GM21529 (cell line): Measurements from ENCODE around the gene SAP30L.

Source experiments
- ATAC-seq: cut with Tn5 transposase; IDR thresholded peaks from one replicate; pipeline ENCODE4 v1.9.1; 2021; ENCODE audit not compliant: unreplicated experiment

Gene SAP30L

GRCh38 chr5:154464438-154464837 is 18.6 kb downstream of the SAP30L start:
- ATAC-seq: no peak

- ATAC-seq: no peak
Observed at GRCh38 chr5:154465169-154465568, 19.4 kb downstream of the SAP30L start.

GRCh38 chr5:154466147-154466546 is 20.4 kb downstream of the SAP30L start:
- ATAC-seq: no peak

GRCh38 chr5:154466671-154467070 is 20.9 kb downstream of the SAP30L start:
- ATAC-seq: no peak

DNA sequence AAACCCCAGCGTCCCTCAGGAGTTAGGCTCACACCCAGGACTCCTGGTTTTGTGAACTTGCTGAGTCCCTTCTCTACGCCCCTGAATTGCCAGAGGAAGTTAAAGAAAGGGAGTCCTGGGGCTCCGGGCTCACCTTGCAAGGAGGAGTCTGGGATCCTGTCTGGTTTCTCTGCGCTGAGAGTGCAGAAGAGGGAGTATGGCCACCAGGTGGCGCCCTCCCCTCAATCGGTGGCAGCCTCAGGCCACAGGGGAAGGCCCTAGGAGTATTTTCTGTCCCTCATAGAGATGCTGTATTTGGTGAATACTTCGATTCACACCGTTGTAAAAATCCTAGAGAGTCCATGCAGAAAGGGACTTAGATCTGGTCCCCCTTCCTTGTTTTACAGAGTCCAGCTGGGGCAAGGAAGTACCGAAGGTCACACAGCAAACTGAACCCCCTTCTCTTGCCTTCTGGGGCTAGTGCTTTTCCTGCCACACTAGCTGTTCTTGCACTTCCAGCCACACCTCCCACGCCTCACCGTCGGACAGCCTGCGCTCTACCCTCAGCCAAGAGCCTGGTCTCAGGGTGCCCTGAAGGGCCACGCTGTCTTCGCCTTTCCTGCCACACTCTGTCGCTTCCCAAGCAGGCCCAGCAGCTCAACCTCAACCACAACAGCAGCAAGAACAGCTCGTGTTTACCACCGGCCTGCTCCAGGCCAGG is 22.0 kb downstream of the SAP30L start:
- peak; percentile 94 for ATAC-seq

DNA sequence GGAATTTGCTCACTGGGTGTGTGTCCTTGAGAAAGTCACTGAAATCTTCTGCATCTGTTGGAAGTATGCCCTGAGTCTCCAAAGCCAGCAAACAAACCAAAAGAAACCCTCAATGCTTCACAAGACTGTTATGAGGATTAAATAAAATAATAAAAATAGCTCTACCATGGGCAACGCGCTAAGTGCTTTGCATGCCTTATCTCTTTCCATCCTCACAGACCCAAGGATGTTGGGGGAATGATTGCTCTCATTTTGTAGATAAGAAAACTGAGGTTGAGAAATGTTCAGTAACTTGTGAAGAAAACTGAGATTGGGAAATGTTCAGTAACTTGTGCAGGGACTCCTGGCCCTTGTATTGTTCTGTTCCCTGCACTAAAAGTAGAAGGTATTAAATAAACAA is 24.3 kb downstream of the SAP30L start:
- no peak for ATAC-seq

DNA sequence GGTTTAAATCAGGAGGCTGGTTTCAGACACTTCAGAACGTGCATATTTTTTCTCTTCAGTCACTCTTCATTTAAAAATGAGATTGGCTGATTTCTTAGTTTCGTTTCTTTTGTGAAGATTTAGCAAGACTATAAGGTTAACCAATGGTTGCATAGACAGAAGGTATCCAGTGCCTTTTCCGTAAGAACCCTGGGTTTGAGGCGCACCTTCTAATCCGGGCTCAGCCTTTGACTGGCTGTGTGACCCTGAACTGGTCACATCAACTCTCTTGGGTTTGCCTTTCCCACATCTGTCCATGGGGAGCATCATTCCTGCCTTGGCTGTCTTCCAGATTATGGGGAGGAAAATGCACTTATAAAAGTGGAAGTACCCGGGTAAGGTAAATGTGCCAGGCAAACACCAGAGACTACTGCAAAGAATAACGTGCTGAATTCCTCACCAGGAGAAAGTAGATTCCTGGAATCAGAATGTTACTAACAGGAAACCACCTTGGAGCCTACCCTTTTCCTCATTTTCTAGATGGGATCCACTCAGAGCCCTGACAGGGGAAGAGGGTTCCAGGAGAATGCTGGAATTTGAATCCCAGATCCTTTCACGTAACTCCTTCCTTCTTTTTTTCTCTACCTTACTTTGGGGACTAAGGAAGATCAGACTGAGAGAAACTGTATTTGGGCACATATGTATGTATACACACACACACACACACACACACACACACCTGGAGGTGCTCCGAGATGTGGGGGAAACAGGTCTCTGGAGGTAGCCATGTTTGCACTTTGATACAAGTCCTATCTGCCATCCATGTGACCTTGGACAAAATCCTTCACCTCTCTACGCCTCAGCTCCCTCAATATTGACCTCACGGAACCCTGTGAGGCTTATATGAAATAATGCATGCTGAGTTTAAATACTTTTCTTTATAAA is 25.4 kb downstream of the SAP30L start:
- no peak for ATAC-seq

DNA sequence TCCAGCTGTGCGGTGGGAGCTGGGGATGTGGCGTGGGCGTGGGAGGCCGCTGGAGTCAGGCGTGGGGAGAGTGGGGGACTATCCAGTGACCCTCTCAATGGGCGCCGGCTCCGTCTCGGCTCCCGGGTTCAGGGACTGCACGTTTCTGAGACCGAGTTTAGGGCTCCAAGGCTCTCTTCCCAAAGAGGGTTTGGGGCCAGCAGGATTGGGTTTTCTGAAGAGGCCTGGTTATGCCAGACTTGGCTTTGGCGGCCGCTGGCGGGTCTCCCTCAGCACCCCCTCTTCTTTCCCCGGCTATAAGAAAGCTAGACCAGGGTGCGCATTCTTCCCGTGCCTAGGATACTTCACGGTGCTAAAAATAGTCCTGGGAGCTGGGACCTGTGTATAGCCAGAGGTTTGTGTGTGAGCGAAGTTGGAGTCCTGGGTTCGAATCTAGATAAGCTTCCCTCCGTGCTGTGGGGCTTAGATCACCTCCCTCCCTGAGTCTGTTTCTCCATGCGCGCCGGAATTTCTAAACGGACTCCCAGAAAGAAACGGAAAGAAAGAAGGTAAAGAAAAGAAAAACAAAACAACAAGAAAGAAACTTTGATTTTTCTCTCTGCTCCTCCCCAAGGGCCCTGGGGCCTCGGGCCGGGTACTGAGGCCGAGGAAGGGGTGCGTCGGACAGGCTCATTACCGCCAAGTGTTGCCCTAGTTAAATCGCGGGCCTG is 27.2 kb downstream of the SAP30L start:
- no peak for ATAC-seq

GRCh38 chr5:154473581-154474283 is 27.9 kb downstream of the SAP30L start:
- no peak for ATAC-seq

DNA sequence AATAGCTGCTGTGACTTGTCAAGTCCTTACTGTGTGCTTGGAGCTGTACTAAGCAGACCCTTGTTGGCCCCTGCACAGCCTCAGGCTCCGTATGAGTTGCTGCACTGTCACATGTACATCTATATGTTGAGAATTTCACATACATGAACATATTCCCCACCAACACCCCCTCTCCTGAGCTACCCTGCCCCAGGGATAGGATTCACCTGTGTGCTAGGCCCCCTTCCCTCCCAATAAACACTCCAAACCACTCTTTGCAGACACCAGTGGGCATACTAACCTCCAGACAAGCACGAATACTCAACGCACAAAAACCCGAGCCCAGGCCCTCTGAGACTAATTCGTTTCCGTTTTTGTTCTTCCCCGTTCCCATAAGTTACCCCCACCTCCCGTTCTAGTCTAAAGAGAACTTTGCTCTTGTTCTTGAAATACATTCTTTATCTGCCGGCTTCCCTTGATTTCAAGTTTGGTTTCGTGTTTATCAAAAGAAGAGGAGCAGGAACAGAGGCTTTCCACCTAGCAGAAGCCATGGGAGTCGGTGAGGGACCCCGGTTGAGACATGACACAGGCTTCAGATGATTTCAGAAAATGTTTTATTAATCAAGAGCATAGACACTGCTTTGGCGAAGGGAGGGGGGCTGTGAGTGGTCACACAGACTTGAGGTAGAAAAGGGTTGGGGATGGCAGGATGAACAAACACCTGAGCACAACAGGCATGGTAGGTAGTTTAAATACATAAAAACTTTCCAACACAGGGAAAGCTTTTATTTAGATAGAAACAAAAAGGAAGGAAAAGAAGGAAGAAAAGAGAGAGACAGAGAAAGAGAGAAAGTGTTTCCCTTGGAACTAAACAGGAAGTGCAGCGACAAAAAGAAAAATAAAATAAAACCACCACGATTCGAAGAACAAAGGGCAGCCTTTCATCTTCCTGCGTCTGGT is 28.9 kb downstream of the SAP30L start:
- no peak for ATAC-seq

DNA sequence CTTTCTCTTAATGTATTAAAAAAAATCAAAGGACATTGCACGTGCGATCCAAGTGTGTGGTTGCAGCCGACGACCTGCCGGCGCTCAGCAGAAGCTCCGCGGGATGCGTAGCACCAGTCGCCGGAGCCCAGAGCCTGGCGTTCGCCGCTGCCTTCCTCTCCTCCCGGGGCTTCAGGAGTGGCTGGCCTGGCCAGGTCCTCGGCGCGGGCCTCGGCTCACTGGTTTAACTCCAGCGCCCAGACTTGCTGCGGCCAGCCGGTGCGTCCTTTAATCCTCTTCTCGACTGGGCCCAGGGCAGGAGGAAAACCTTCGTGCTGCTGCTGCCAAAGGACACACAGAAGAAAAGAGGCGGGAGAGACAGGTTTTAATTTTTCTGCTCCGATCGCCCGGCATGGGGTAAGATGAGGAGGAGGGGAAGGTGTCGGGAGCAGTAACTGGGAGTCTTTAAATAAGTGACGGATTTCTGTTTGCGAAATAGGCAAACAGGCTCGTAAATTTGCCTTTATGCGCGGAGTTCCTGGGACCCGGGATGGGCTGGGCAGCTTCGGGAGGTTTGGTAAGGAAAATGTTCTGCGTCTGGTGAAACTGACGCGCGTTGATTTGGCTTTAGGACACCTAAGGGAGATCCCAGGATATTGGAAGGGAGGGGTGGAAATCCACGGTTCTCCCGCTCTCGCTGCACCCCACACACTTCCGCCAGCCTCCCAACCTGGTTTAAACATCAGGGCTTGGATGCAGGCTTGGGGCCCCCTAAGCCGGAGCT is 30.0 kb downstream of the SAP30L start:
- no peak for ATAC-seq

GRCh38 chr5:154476354-154477205 is 30.8 kb downstream of the SAP30L start:
- no peak for ATAC-seq

- no peak for ATAC-seq
Observed at GRCh38 chr5:154477382-154478223, 31.8 kb downstream of the SAP30L start.

DNA sequence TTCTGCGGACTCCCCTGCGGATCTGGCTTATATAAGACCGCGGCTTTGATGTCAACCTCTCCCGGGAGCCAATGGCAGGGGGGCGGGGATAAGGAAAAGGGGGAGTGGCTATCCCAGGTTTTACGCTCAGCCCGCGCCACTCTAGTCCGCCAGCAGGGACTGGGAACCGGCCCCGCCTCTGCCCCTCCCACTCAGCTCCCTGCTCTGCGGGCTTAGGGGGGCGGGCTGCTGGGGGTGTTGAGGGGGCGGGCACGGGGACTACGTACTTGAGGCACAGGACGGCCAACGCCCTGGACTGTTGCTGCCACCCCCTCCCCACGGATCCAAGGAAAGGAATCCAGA is 32.4 kb downstream of the SAP30L start, which contains the start of gene HAND1:
Gene HAND1 (minus strand): TSS at position 4 of the 342 bp plus-strand sequence. CDS start 219 bp downstream, outside the sequence.
- ATAC-seq: no peak

DNA sequence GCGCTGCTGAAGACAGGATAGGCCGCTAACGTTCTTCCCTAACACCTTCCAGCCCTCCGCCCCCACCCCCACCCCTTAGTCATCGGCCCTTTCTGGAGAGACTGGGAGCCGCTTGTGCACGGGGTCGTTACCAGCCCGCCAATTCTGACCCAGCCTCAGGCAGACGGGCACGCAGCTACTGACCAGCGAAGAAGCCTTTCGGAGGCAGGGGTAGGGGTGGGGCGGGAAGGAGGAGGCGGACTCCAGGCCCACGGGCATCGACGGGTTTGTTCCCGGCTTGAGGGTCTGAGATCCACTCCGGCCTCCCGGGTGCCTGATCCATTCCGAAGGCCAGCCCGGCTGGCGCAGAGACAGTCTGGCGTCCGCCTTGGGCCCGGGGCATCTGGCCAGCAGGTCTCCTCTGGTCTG is 33.0 kb downstream of the SAP30L start:
- no peak for ATAC-seq

- no peak for ATAC-seq
Observed at GRCh38 chr5:154479160-154479943, 33.6 kb downstream of the SAP30L start.
